Spleen (tissue), 7 donors: ENCODE data around the gene THBS4.

ENCODE experiments used
- CTCF ChIP-seq, 11 experiments: fragments of 200-600 bp in 7 of 11; fragments of 450-650 bp in 4 of 11; sonication (generic) in 4 of 11; IDR thresholded peaks in 8 of 11; conservative IDR thresholded peaks in 3 of 11; 1 replicate in 7 of 11; 2 replicates in 4 of 11; pipeline versions ENCODE4 v1.4.0 to v1.8.0; 2016 to 2021; ENCODE audit warnings: antibody characterized with exemption in 11 of 11, inconsistent platforms in 4 of 11, mild to moderate bottlenecking in 1 of 11
- POLR2A ChIP-seq, 3 donors: fragments of 450-650 bp; IDR thresholded peaks; one replicate each; pipeline ENCODE4 v1.5.1; 2017; ENCODE audit warnings: antibody characterized with exemption in 3 of 3, mild to moderate bottlenecking in 1 of 3
- donor health status: DM: no; HTN: no; CAD: no; lungs with moderate emphysema.
- donor health status: DM: no; HTN: no; CAD: no.
- donor health status: DM: no; HTN: no; CAD: no.

GRCh38 chr5:79992891-79993657 lies 42.1 kb upstream of the THBS4 start:
- TF ChIP-seq POLR2A (IDR thresholded peaks at IDR 0.05) (no peak), CTCF (IDR thresholded peaks at IDR 0.05 in 8 of 11, conservative IDR thresholded peaks at IDR 0.05 in 3 of 11) (no peak)
